ENCODE results near the gene ABCE1. TPM values are rescaled to one million over a fixed set of nuclear protein-coding genes. Genes with fewer than 3 reads are reported as not detected.

Gene ABCE1
- 10 to 100 TPM; 60.6 to 63.3 TPM for total RNA-seq

- H3K4me3 Mint-ChIP-seq = peak within 1 kb of the TSS; percentile 85
- H3K9me3 Mint-ChIP-seq = peaks cover 5% of the 10 kb centered on the region
- ChIA-PET CTCF (interaction anchor here (0.8 to 2.9 kb wide), 6 partner anchors 11 to 83 kb away, joined by 3 to 16 read pairs (median 4); no protein-coding TSS in a partner anchor), POLR2A (interaction anchor here (0.8 to 5.8 kb wide), 26 partner anchors 9 to 1585 kb away, joined by 3 to 85 read pairs (median 5); partner anchors contain the start of genes MMAA, OTUD4 and SMARCA5)
- peak; percentile 96 for DNase-seq
- H3K36me3 Mint-ChIP-seq (ENCODE audit: low read depth) = peaks cover 40% of the 10 kb centered on the region
- H3K27me3 Mint-ChIP-seq = no peaks in the 10 kb centered on the region
- H3K27ac Mint-ChIP-seq = peak within 1 kb of the TSS; percentile 96
- peaks cover 33% of the 10 kb centered on the region for H3K4me1 Mint-ChIP-seq
Observed at GRCh38 chr4:145097821-145098674, at the start of gene ABCE1, which contains the start of gene ANAPC10. Gene ABCE1 (plus strand): TSS chr4:145098311. CDS start chr4:145104413, 6,102 bp downstream. Gene ANAPC10 (minus strand): TSS chr4:145098196. CDS start chr4:145096099, 2,097 bp downstream.

GRCh38 chr4:145048817-145049216 lies 49.3 kb upstream of the ABCE1 start:
- Mint-ChIP-seq H3K27me3 (no peaks in the 10 kb centered on the region), H3K9me3 (no peaks in the 10 kb centered on the region), H3K4me1 (peaks cover 1% of the 10 kb centered on the region), H3K4me3 (no peak overlapping the region), H3K36me3 (ENCODE audit: low read depth) (peaks cover 15% of the 10 kb centered on the region), H3K27ac (no peak overlapping the region)
- ChIA-PET CTCF (no interaction called here), POLR2A (no interaction called here)
- DNase-seq = no peak

GRCh38 chr4:145049241-145049640 lies 48.9 kb upstream of the ABCE1 start:
- H3K4me1 Mint-ChIP-seq = peaks cover 1% of the 10 kb centered on the region
- CTCF ChIA-PET = no interaction called here
- H3K27me3 Mint-ChIP-seq = no peaks in the 10 kb centered on the region
- no peak for DNase-seq
- peaks cover 15% of the 10 kb centered on the region for H3K36me3 Mint-ChIP-seq (ENCODE audit: low read depth)
- POLR2A ChIA-PET = no interaction called here
- no peaks in the 10 kb centered on the region for H3K9me3 Mint-ChIP-seq
- no peak overlapping the region for H3K4me3 Mint-ChIP-seq
- H3K27ac Mint-ChIP-seq = no peak overlapping the region

GRCh38 chr4:145055533-145056257 lies 42.4 kb upstream of the ABCE1 start:
- Mint-ChIP-seq H3K36me3 (ENCODE audit: low read depth) (peaks cover 11% of the 10 kb centered on the region), H3K4me1 (peaks cover 22% of the 10 kb centered on the region), H3K27me3 (no peaks in the 10 kb centered on the region), H3K4me3 (no peak overlapping the region), H3K27ac (no peak overlapping the region), H3K9me3 (no peaks in the 10 kb centered on the region)
- DNase-seq = no peak
- ChIA-PET POLR2A (no interaction called here), CTCF (no interaction called here)

GRCh38 chr4:145056325-145057130 lies 41.6 kb upstream of the ABCE1 start:
- CTCF ChIA-PET = no interaction called here
- no peak overlapping the region for H3K27ac Mint-ChIP-seq
- no peaks in the 10 kb centered on the region for H3K27me3 Mint-ChIP-seq
- POLR2A ChIA-PET = no interaction called here
- no peaks in the 10 kb centered on the region for H3K9me3 Mint-ChIP-seq
- H3K4me3 Mint-ChIP-seq = no peak overlapping the region
- peaks cover 8% of the 10 kb centered on the region for H3K36me3 Mint-ChIP-seq (ENCODE audit: low read depth)
- H3K4me1 Mint-ChIP-seq = peaks cover 22% of the 10 kb centered on the region
- DNase-seq = no peak

GRCh38 chr4:145058256-145058655 lies 39.9 kb upstream of the ABCE1 start:
- H3K4me1 Mint-ChIP-seq = peaks cover 22% of the 10 kb centered on the region
- H3K9me3 Mint-ChIP-seq = no peaks in the 10 kb centered on the region
- peaks cover 9% of the 10 kb centered on the region for H3K36me3 Mint-ChIP-seq (ENCODE audit: low read depth)
- H3K27ac Mint-ChIP-seq = no peak overlapping the region
- H3K4me3 Mint-ChIP-seq = no peak overlapping the region
- POLR2A ChIA-PET = no interaction called here
- no peaks in the 10 kb centered on the region for H3K27me3 Mint-ChIP-seq
- CTCF ChIA-PET = no interaction called here
- no peak for DNase-seq

- DNase-seq = no peak
- Mint-ChIP-seq H3K9me3 (no peaks in the 10 kb centered on the region), H3K27me3 (no peaks in the 10 kb centered on the region), H3K4me1 (peaks cover 15% of the 10 kb centered on the region), H3K27ac (no peak overlapping the region), H3K4me3 (no peak overlapping the region), H3K36me3 (ENCODE audit: low read depth) (peaks cover 3% of the 10 kb centered on the region)
- ChIA-PET CTCF (interaction anchor here (1.0 to 2.2 kb wide), 7 partner anchors 11 to 886 kb away, joined by 3 to 6 read pairs (median 3); no protein-coding TSS in a partner anchor), POLR2A (no interaction called here)
Observed at GRCh38 chr4:145061318-145061920, 36.7 kb upstream of the ABCE1 start.

GRCh38 chr4:145066063-145066501 lies 32.0 kb upstream of the ABCE1 start:
- H3K9me3 Mint-ChIP-seq = no peaks in the 10 kb centered on the region
- no peak overlapping the region for H3K27ac Mint-ChIP-seq
- H3K27me3 Mint-ChIP-seq = no peaks in the 10 kb centered on the region
- no peak for DNase-seq
- no peaks in the 10 kb centered on the region for H3K4me1 Mint-ChIP-seq
- no peak overlapping the region for H3K4me3 Mint-ChIP-seq
- peaks cover 3% of the 10 kb centered on the region for H3K36me3 Mint-ChIP-seq (ENCODE audit: low read depth)
- ChIA-PET CTCF (no interaction called here), POLR2A (no interaction called here)

GRCh38 chr4:145069361-145069760 lies 28.8 kb upstream of the ABCE1 start:
- peaks cover 2% of the 10 kb centered on the region for H3K4me1 Mint-ChIP-seq
- H3K9me3 Mint-ChIP-seq = no peaks in the 10 kb centered on the region
- H3K36me3 Mint-ChIP-seq (ENCODE audit: low read depth) = no peaks in the 10 kb centered on the region
- H3K27ac Mint-ChIP-seq = no peak overlapping the region
- DNase-seq = no peak
- H3K4me3 Mint-ChIP-seq = no peak overlapping the region
- ChIA-PET CTCF (no interaction called here), POLR2A (no interaction called here)
- no peaks in the 10 kb centered on the region for H3K27me3 Mint-ChIP-seq

GRCh38 chr4:145071560-145071959 lies 26.6 kb upstream of the ABCE1 start:
- POLR2A ChIA-PET = no interaction called here
- CTCF ChIA-PET = interaction anchor here (2.1 kb wide), 1 partner anchor 10 kb away, joined by 6 read pairs; no protein-coding TSS in a partner anchor
- Mint-ChIP-seq H3K4me3 (no peak overlapping the region), H3K36me3 (ENCODE audit: low read depth) (peaks cover 14% of the 10 kb centered on the region), H3K4me1 (peaks cover 12% of the 10 kb centered on the region), H3K27ac (no peak overlapping the region), H3K27me3 (no peaks in the 10 kb centered on the region), H3K9me3 (no peaks in the 10 kb centered on the region)
- no peak for DNase-seq

GRCh38 chr4:145075742-145076468 lies 22.2 kb upstream of the ABCE1 start:
- CTCF ChIA-PET = interaction anchor here (0.9 kb wide), 1 partner anchor 14 kb away, joined by 3 read pairs; no protein-coding TSS in a partner anchor
- POLR2A ChIA-PET = interaction anchor here (1.4 kb wide), 1 partner anchor 23 kb away, joined by 4 read pairs; no protein-coding TSS in a partner anchor
- H3K27me3 Mint-ChIP-seq = no peaks in the 10 kb centered on the region
- peaks cover 24% of the 10 kb centered on the region for H3K4me1 Mint-ChIP-seq
- DNase-seq = no peak
- H3K4me3 Mint-ChIP-seq = no peak overlapping the region
- peaks cover 48% of the 10 kb centered on the region for H3K36me3 Mint-ChIP-seq (ENCODE audit: low read depth)
- H3K9me3 Mint-ChIP-seq = peaks cover 6% of the 10 kb centered on the region
- H3K27ac Mint-ChIP-seq = peak overlapping the region; percentile 17

- peak overlapping the region; percentile 17 for H3K27ac Mint-ChIP-seq
- peaks cover 48% of the 10 kb centered on the region for H3K36me3 Mint-ChIP-seq (ENCODE audit: low read depth)
- DNase-seq = no peak
- H3K9me3 Mint-ChIP-seq = peaks cover 6% of the 10 kb centered on the region
- H3K4me1 Mint-ChIP-seq = peaks cover 24% of the 10 kb centered on the region
- ChIA-PET POLR2A (interaction anchor here (1.4 kb wide), 1 partner anchor 22 kb away, joined by 4 read pairs; no protein-coding TSS in a partner anchor), CTCF (interaction anchor here (0.9 kb wide), 1 partner anchor 15 kb away, joined by 3 read pairs; no protein-coding TSS in a partner anchor)
- no peaks in the 10 kb centered on the region for H3K27me3 Mint-ChIP-seq
- H3K4me3 Mint-ChIP-seq = no peak overlapping the region
Observed at GRCh38 chr4:145076469-145076855, 21.6 kb upstream of the ABCE1 start.
